Kidney (tissue), 14 donors: ENCODE results near the gene CPLX3. TPM values are rescaled to one million over a fixed set of nuclear protein-coding genes. Genes with fewer than 3 reads are reported as not detected.

ENCODE experiments used
- DNase-seq, 5 donors: peaks; one replicate each; pipeline ENCODE4 v3.0.0-alpha.2; 2013 to 2020
- FAIRE-seq: peaks from 2 replicates; lab custom pipeline; 2012; peaks lifted over from hg19 to GRCh38; lab: Jason Lieb, UNC
- H3K27ac ChIP-seq, 2 donors: one replicate each; pipeline ENCODE4 v1.7.0; 2013; ENCODE audit warnings: low read depth in 2 of 2, low read length in 2 of 2, inconsistent platforms in 1 of 2
- H3K27me3 ChIP-seq: one replicate; pipeline ENCODE4 v1.7.1; 2013; ENCODE audit warnings: low read length, inconsistent platforms; ENCODE audit not compliant: control insufficient read depth, insufficient read depth
- H3K36me3 ChIP-seq, 3 donors: one replicate each; pipeline versions ENCODE4 v1.7.0 to v1.7.1; 2013; ENCODE audit warnings: low read length in 3 of 3, control low read depth in 1 of 3, inconsistent platforms in 1 of 3; ENCODE audit not compliant: insufficient read depth in 3 of 3, control insufficient read depth in 2 of 3
- H3K4me1 ChIP-seq, 3 donors: one replicate each; pipeline versions ENCODE4 v1.7.0 to v1.7.1; 2013; ENCODE audit warnings: low read length in 3 of 3, inconsistent platforms in 1 of 3, low read depth in 1 of 3; ENCODE audit not compliant: control insufficient read depth in 2 of 3, insufficient read depth in 2 of 3
- H3K4me3 ChIP-seq, 3 donors: one replicate each; pipeline versions ENCODE4 v1.7.0 to v1.8.1; 2013; ENCODE audit warnings: low read length in 3 of 3, control low read depth in 1 of 3, inconsistent platforms in 1 of 3
- H3K9ac ChIP-seq, 3 donors: one replicate each; pipeline versions ENCODE4 v1.7.0 to v1.7.1; 2013; ENCODE audit warnings: low read length in 3 of 3, control low read depth in 1 of 3, inconsistent platforms in 1 of 3
- H3K9me3 ChIP-seq, 3 donors: one replicate each; pipeline versions ENCODE4 v1.7.0 to v1.7.1; 2013; ENCODE audit warnings: low read length in 3 of 3, control low read depth in 1 of 3, inconsistent platforms in 1 of 3; ENCODE audit not compliant: control insufficient read depth in 2 of 3, insufficient read depth in 1 of 3
- CTCF ChIP-seq: IDR thresholded peaks from 3 replicates; pipeline ENCODE4 v1.5.1; 2012; ENCODE audit warnings: mild to moderate bottlenecking, moderate library complexity, borderline replicate concordance; ENCODE audit not compliant: insufficient read depth; ENCODE audit errors: extremely low read depth
- intact Hi-C: fragments of 100-400 bp; cut with DNase I; formaldehyde crosslinking; loops from one replicate; pipeline ENCODE4 v1.11.1; 2022
- polyA plus RNA-seq: library from polyadenylated mRNA; stranded (reverse); fragments of 350-450 nt; fragmentation: Illumina TruSeq; extraction: RNeasy Lipid Tissue Mini Kit (QIAGEN cat#74804); gene quantifications from one replicate; pipeline ENCODE4 v1.2.3, GENCODE V29; 2014; ENCODE audit warnings: low read depth, low replicate concordance; ENCODE audit not compliant: insufficient read depth
- total RNA-seq: library from RNA; stranded (reverse); fragmentation: NEBNext Ultra II Directional; extraction: Animal tissue kit (Norgen Biotek cat#: 25700); gene quantifications from one replicate; pipeline ENCODE4 v1.2.1, GENCODE V29; 2021
- donor health status: control.
- donor health status: control.
- donor health status: control.
- donor health status: control.
- donor health status: control.
- donor health status: DM: yes; HTN: yes; CAD: no.
- donor health status: Normal renal cell carcinoma (clear cell type).

Gene CPLX3
- total and polyA plus RNA-seq, 2 donors from 2014 or later, result not detected

DNA sequence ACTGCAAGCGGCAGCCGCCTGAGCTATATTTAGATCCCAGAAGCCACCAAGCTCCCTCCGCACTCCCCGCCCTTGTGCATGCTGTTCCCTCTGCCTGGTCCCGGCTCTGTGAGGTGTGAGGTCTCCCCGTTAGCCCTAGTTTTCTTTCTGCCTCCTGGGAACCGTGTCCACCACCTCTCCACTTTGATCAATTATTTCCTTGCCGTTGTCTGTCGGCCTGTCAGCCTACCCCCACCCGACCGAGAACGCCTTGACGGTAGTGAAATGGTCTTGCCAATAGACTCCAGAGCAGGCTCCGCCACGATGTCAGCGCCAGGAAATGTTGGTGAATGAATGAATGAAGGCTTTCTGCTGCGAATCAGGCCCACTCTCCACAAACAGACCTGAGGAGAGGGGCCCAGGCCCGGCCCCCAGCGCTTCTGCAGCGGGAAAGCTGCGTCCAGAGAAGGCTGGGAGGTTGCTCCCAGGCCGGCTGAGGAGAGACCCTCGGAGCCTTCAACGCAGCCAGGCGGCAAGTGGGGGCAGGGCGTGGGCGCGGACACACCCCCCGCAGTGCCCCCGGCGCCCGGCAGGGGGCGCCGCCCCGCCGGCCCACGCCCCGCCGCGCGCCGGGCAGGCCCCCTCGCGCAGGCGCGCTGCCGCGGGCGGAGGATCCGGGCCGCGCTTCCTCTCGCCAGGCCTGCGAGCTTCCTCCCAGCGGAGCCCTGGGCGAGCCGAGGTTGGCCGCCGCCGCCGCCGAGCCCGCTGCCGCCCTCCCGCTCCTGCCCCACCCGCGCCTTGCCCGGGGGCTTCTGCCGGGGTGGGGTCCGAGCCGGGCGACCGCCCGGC lies 44.8 kb upstream of the CPLX3 start, which contains the start of gene CSK:
Gene CSK (plus strand): TSS at position 650 of the 828 bp plus-strand sequence. CDS start 16,218 bp downstream, outside the sequence.
- no peaks in the 10 kb centered on the region for H3K27me3 ChIP-seq
- no peaks in the 10 kb centered on the region for H3K9me3 ChIP-seq
- H3K9ac ChIP-seq, result peak within 1 kb of the TSS; percentile 12 to 77 (median 44)
- FAIRE-seq (no peak), DNase-seq (peak; percentile 72 to 91 (median 82))
- H3K36me3 ChIP-seq, result no peaks in the 10 kb centered on the region
- peak within 1 kb of the TSS; percentile 70 to 85 (median 71) for H3K4me3 ChIP-seq
- intact Hi-C loops, result no loop called here
- peak within 1 kb of the TSS; percentile 10 to 57 for H3K27ac ChIP-seq
- peaks cover 0 to 43% (median 27%) of the 10 kb centered on the region in 3 donors for H3K4me1 ChIP-seq
- TF ChIP-seq CTCF, result peak; percentile 64

DNA sequence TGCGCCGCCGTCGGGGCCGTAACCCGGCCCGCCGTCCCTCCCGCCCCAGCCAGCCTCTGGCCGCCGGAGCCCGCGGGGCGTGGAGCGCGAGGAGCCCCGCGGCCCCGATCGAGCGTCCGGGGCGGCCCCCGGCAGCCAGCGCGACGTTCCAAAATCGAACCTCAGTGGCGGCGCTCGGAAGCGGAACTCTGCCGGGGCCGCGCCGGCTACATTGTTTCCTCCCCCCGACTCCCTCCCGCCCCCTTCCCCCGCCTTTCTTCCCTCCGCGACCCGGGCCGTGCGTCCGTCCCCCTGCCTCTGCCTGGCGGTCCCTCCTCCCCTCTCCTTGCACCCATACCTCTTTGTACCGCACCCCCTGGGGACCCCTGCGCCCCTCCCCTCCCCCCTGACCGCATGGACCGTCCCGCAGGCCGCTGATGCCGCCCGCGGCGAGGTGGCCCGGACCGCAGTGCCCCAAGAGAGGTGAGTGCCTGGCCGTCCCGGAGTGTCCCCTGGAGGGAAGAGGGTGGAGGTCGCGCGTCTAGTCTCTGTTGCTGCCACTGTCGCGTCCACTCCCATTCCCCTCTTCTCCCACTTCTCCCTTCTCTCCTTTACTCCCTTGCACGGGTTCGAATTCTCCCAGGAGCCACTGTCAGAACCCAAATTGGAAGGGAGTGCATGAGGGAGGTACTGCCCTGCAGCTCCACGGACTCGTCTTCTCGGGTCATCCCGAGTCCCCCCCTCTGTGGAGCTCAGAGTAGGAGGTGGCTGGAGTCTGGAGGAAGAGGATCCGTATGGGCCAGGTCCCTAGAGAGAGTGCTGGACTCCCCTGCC lies 44.0 kb upstream of the CPLX3 start:
- no peak for TF ChIP-seq CTCF
- peaks cover 0 to 47% (median 34%) of the 10 kb centered on the region in 3 donors for H3K4me1 ChIP-seq
- intact Hi-C loops, result no loop called here
- no peaks in the 10 kb centered on the region for H3K36me3 ChIP-seq
- no peak for FAIRE-seq
- H3K4me3 ChIP-seq, result peak overlapping the region; percentile 70 to 85 (median 71)
- H3K27me3 ChIP-seq, result no peaks in the 10 kb centered on the region
- H3K9me3 ChIP-seq, result no peaks in the 10 kb centered on the region
- peak in 3 of 5 donors; percentile 46 to 84 (median 71) for DNase-seq
- H3K9ac ChIP-seq, result peak overlapping the region; percentile 12 to 77 (median 44)
- H3K27ac ChIP-seq, result peak overlapping the region; percentile 10 to 57

GRCh38 chr15:74783072-74783807 lies 43.2 kb upstream of the CPLX3 start:
- FAIRE-seq (no peak), DNase-seq (peak in 1 of 5 donors; percentile 39)
- no peaks in the 10 kb centered on the region for H3K27me3 ChIP-seq
- peak overlapping the region in 2 of 3 donors; percentile 12 to 77 for H3K9ac ChIP-seq
- intact Hi-C loops, result no loop called here
- peak overlapping the region in 1 of 2 donors; percentile 57 for H3K27ac ChIP-seq
- TF ChIP-seq CTCF, result no peak
- H3K9me3 ChIP-seq, result no peaks in the 10 kb centered on the region
- no peaks in the 10 kb centered on the region for H3K36me3 ChIP-seq
- peaks cover 0 to 50% (median 40%) of the 10 kb centered on the region in 3 donors for H3K4me1 ChIP-seq
- H3K4me3 ChIP-seq, result peak overlapping the region; percentile 70 to 85 (median 71)
